Measurements from ENCODE around the gene GPR162. TPM values are rescaled to one million over a fixed set of nuclear protein-coding genes. Genes with fewer than 3 reads are reported as not detected.

The GPR162 gene
- total RNA-seq, 1 donor from 2014 or later = 9.4 TPM

GRCh38 chr12:6847676-6848075, 26.1 kb downstream of the GPR162 start:
- Histone ChIP-seq H3K9me3 (no peaks in the 10 kb centered on the region), H3K4me3 (no peak overlapping the region), H3K4me1 (peaks cover 0 to under 1% of the 10 kb centered on the region in 2 donors), H3K36me3 (peaks cover 32 to 52% of the 10 kb centered on the region in 2 donors), H3K27ac (no peak overlapping the region), H3K27me3 (no peaks in the 10 kb centered on the region)
- TF ChIP-seq CTCF (IDR thresholded peaks at IDR 0.05) = no peak
- intact Hi-C loops (cut with DNase I) = no loop called here
- no peak for DNase-seq (ENCODE audit: low spot score in 2 of 2)

- intact Hi-C loops (cut with DNase I) = no loop called here
- Histone ChIP-seq H3K4me3 (no peak overlapping the region), H3K9me3 (no peaks in the 10 kb centered on the region), H3K4me1 (peaks cover 4 to 18% of the 10 kb centered on the region in 2 donors), H3K27me3 (no peaks in the 10 kb centered on the region), H3K27ac (no peak overlapping the region), H3K36me3 (peaks cover 27 to 37% of the 10 kb centered on the region in 2 donors)
- TF ChIP-seq CTCF (IDR thresholded peaks at IDR 0.05) = no peak
- DNase-seq (ENCODE audit: low spot score in 2 of 2) = no peak
Measured at GRCh38 chr12:6849427-6849826, 27.8 kb downstream of the GPR162 start.

DNA sequence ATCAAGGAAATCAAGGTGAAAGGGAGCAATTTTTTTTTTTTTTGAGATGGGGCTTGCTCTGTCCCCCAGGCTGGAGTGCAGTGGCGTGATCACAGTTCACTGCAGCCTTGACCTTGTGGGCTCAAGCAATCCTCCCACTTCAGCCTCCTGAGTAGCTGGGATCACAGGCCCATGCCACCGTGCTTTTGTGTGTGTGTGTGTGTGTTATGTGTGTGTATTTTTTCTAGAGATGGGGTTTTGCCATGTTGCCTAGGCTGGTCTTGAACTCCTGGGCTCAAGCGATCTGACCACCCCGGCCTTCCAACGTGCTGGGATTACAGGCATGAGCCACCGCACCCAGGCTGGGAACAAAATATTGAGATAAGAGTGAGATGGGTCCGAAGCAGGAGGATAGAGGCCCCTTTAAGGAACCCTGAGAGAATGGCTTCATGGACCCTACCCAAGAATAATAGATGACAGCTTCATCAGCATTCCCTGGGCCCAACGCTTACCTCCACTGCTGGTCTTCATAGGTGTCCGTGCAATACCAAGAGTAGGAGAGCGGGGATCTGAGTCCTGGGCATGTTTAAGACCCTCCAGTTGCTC, 28.4 kb downstream of the GPR162 start:
- Histone ChIP-seq H3K27me3 (no peaks in the 10 kb centered on the region), H3K4me3 (no peak overlapping the region)
- intact Hi-C loops (cut with DNase I) = loop anchor here (2.0 to 5.0 kb wide), 2 partner anchors 21 to 243 kb away; partner anchors contain the start of genes CHD4 and P3H3

DNA sequence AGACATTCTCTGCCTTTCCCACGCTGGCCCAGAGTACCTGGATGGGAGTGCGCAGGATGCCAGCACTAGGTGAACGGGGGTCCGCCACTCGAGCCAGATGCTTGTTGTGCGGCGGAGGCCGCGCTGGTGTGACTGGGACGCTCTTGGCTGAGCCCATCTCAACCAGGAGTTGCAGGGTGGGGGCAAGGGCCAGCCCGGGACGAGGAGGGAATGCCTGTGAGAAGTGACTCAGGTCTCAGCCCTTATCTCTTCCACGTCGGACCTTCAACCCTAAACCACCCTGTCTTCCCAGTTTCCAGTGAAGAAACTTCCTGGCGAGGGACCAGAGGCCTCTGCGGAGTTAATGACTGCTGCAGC, 29.2 kb downstream of the GPR162 start:
- Histone ChIP-seq H3K9me3 (no peaks in the 10 kb centered on the region), H3K36me3 (peaks cover 16 to 29% of the 10 kb centered on the region in 2 donors), H3K27me3 (no peaks in the 10 kb centered on the region), H3K27ac (peak overlapping the region in 1 of 2 donors; percentile 94), H3K4me3 (peak overlapping the region in 1 of 2 donors; percentile 65), H3K4me1 (peaks cover 4 to 18% of the 10 kb centered on the region in 2 donors)
- no peak for DNase-seq (ENCODE audit: low spot score in 2 of 2)
- TF ChIP-seq CTCF (IDR thresholded peaks at IDR 0.05) = no peak
- intact Hi-C loops (cut with DNase I) = loop anchor here (1.0 to 5.0 kb wide), 3 partner anchors 22 to 243 kb away; partner anchors contain the start of genes CHD4, P3H3 and SPSB2

More for the DNA sequence above, 28.4 kb downstream of the GPR162 start:
- Histone ChIP-seq H3K4me1 (peaks cover 4 to 18% of the 10 kb centered on the region in 2 donors), H3K9me3 (no peaks in the 10 kb centered on the region), H3K27ac (no peak overlapping the region), H3K36me3 (peaks cover 20 to 30% of the 10 kb centered on the region in 2 donors)
- TF ChIP-seq CTCF (IDR thresholded peaks at IDR 0.05) = no peak
- no peak for DNase-seq (ENCODE audit: low spot score in 2 of 2)

DNA sequence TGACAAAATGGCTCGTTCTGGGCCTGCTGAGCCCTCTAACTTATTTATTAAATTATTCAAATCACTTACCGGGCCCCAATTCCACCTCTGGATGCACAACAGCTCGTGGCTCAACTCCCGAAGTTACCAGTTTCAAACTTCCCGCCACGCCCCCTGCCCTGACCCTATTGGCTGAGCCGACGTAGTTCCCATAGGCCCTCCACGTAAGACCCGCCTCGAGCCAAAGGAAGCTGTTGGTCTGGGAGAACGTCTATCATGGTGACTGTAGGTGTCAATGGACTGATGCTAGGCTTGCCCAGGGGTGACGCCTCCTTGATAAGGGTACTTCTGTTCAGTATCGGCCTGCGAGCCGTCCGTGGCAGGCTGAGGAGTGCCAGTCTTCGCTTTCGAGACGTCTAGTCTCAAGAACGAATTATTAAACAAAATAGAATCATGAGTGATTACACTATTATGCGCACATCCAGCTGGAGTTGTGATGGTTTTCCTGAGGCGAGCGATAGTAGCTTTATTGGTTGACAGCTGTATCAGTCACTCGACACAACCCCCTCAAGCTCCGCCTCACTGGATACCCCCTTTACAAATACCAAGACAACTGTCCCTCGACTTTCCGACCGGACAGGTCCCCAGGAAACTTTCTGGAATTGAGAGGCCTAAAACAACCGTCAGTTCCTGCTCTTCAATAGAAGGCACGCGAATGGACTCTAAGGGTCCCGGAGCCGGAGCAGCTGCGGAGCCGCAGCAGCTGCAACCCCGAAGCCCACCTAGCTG, 29.7 kb downstream of the GPR162 start, which contains the start of gene CDCA3:
TSS of gene CDCA3 (minus strand) at position 134 of the 768 bp plus-strand sequence. CDS start 334 bp downstream, outside the sequence.
- peak; percentile 97 to 98 for DNase-seq (ENCODE audit: low spot score in 2 of 2)
- intact Hi-C loops (cut with DNase I) = loop anchor here (1.0 to 5.0 kb wide), 3 partner anchors 22 to 244 kb away; partner anchors contain the start of genes CHD4, P3H3 and SPSB2
- peak within 1 kb of the TSS; percentile 65 to 79 for H3K4me3 ChIP-seq

More for the DNA sequence above, 29.7 kb downstream of the GPR162 start, which contains the start of gene CDCA3:
- Histone ChIP-seq H3K27ac (peak within 1 kb of the TSS; percentile 90 to 94), H3K36me3 (peaks cover 16 to 29% of the 10 kb centered on the region in 2 donors), H3K4me1 (peaks cover 4 to 18% of the 10 kb centered on the region in 2 donors), H3K9me3 (no peaks in the 10 kb centered on the region), H3K27me3 (no peaks in the 10 kb centered on the region)
- no peak for TF ChIP-seq CTCF (IDR thresholded peaks at IDR 0.05)

All from ascending aorta (tissue), 2 donors.